Thoracic aorta (tissue), 2 donors: Measurements from ENCODE around the gene NAXD. TPM values are rescaled to one million over a fixed set of nuclear protein-coding genes. Genes with fewer than 3 reads are reported as not detected.
"Not testable (repeated sequence)": the region's sequence is repeated elsewhere in the genome, so short reads cannot be mapped to it uniquely, and the experiment has no call there.

Experiments used
- ATAC-seq: fragments of 150-250 bp; one replicate; pipeline ENCODE4 v1.8.0; 2017; ENCODE audit warnings: low read depth; ENCODE audit not compliant: insufficient number of reproducible peaks, low FRiP score
- DNase-seq: peaks from one replicate; pipeline ENCODE4 v3.0.0-alpha.2; 2020; ENCODE audit warnings: low spot score
- H3K27ac ChIP-seq, 2 donors: fragments of 200-600 bp; sonication (generic); 1 replicate in 1 of 2; 2 replicates in 1 of 2; pipeline ENCODE4 v1.5.1; 2016; ENCODE audit warnings: mild to moderate bottlenecking in 2 of 2, moderate library complexity in 2 of 2
- H3K27me3 ChIP-seq: fragments of 200-600 bp; sonication (generic); replicated peaks from 2 replicates; pipeline ENCODE4 v1.6.0; 2016; ENCODE audit warnings: mild to moderate bottlenecking; ENCODE audit not compliant: insufficient read depth
- H3K36me3 ChIP-seq: fragments of 200-600 bp; sonication (generic); one replicate; pipeline ENCODE4 v1.5.1; 2016
- H3K4me1 ChIP-seq, 2 donors: fragments of 200-600 bp; sonication (generic); 1 replicate in 1 of 2; 2 replicates in 1 of 2; pipeline versions ENCODE4 v1.5.1 to v1.6.0; 2016; ENCODE audit warnings: low read depth in 2 of 2, mild to moderate bottlenecking in 1 of 2; ENCODE audit not compliant: control insufficient read depth in 1 of 2
- H3K4me3 ChIP-seq: fragments of 200-600 bp; sonication (generic); 2 replicates; pipeline ENCODE4 v1.5.1; 2016; ENCODE audit warnings: mild to moderate bottlenecking
- H3K9me3 ChIP-seq: fragments of 200-600 bp; sonication (generic); 2 replicates; pipeline ENCODE4 v1.5.1; 2016
- total RNA-seq, 2 donors: library from RNA; depleted of rRNA; stranded (reverse); fragments of >200 nt; gene quantifications; one replicate each; pipeline versions ENCODE4 v1.1.0 to v1.2.3, GENCODE V29; 2016
- TF ChIP-seq, protein P1 (sequence below): fragments of 200-600 bp; sonication (generic); IDR thresholded peaks from one replicate; pipeline ENCODE4 v1.5.1; 2019; ENCODE audit warnings: antibody characterized with exemption

NAXD gene
- total RNA-seq, 2 donors from 2014 or later = 24.9 to 31.4 TPM

DNA sequence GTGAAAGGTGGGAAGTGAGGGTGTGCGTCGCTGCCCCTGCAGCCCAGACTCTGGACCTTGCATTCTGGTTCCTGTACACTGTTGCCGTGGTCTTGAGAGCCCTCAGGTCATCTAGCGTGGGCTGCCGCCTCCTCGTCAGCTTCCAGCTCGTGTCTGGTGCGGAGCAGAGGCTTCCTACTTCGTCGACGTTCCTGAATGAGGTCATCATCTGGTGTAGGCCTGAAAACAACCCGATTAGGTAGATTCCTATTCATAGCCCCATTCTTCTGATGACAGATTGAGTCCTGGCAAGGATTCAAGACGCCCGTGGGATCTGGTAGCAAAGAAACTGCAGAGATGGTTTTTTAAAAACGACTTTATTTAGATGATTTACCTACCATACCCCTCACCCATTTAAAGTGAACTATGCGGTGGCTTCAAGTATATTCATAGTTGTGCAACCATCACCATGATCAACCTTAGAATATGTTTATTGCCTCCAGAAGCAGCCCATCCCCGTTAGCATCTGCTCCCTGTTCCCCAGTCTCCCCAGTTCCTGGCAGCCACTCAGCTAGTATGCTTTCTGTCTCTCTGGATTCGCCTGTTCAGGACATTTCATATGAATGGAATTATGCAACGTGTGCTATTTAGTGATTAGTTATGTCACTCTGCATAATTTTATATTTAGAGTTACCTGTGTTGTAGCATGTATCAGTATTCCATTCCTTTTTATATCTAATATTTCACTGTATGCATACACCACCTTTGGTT, 13.8 kb downstream of the NAXD start:
- ATAC-seq (no peak), DNase-seq (no peak)
- H3K27me3 ChIP-seq = no peaks in the 10 kb centered on the region
- H3K4me3 ChIP-seq = no peak overlapping the region
- H3K9me3 ChIP-seq = no peaks in the 10 kb centered on the region
- H3K36me3 ChIP-seq = peaks cover 24% of the 10 kb centered on the region
- no peak overlapping the region for H3K27ac ChIP-seq
- TF ChIP-seq, protein P1, sequence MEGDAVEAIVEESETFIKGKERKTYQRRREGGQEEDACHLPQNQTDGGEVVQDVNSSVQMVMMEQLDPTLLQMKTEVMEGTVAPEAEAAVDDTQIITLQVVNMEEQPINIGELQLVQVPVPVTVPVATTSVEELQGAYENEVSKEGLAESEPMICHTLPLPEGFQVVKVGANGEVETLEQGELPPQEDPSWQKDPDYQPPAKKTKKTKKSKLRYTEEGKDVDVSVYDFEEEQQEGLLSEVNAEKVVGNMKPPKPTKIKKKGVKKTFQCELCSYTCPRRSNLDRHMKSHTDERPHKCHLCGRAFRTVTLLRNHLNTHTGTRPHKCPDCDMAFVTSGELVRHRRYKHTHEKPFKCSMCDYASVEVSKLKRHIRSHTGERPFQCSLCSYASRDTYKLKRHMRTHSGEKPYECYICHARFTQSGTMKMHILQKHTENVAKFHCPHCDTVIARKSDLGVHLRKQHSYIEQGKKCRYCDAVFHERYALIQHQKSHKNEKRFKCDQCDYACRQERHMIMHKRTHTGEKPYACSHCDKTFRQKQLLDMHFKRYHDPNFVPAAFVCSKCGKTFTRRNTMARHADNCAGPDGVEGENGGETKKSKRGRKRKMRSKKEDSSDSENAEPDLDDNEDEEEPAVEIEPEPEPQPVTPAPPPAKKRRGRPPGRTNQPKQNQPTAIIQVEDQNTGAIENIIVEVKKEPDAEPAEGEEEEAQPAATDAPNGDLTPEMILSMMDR = no peak
- no peaks in the 10 kb centered on the region for H3K4me1 ChIP-seq

DNA sequence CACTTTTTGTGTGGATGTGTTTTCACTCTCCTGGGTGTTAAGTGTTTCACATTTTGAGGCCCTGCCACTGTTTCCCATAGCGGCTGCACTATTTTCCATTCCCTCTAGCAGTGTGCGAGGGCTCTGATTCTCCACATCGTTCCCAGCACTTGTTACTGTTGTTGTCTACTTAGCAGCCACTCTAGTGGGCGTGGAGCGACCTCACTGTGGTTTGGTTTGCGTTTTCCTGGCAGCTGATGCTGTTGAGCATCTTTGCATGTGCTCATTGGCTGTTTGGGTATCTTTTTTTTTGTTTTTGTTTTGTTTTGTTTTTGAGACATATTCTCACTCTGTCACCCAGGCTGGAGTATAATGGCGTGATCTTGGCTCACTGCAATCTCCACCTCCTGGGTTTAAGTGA, 14.4 kb downstream of the NAXD start:
- H3K4me1 ChIP-seq = no peaks in the 10 kb centered on the region
- H3K9me3 ChIP-seq = no peaks in the 10 kb centered on the region
- ATAC-seq (no peak), DNase-seq (no peak)
- no peaks in the 10 kb centered on the region for H3K27me3 ChIP-seq
- H3K27ac ChIP-seq = no peak overlapping the region
- no peak overlapping the region for H3K4me3 ChIP-seq
- H3K36me3 ChIP-seq = peaks cover 29% of the 10 kb centered on the region
- TF ChIP-seq, protein P1 = no peak

GRCh38 chr13:110630566-110631119, 15.3 kb downstream of the NAXD start:
- DNase-seq = no peak
- no peak overlapping the region for H3K27ac ChIP-seq
- H3K4me1 ChIP-seq = no peaks in the 10 kb centered on the region
- no peak overlapping the region for H3K4me3 ChIP-seq
- peaks cover 31% of the 10 kb centered on the region for H3K36me3 ChIP-seq
- ATAC-seq = no peak
- no peaks in the 10 kb centered on the region for H3K9me3 ChIP-seq
- H3K27me3 ChIP-seq = no peaks in the 10 kb centered on the region
- TF ChIP-seq, protein P1 = no peak

- H3K4me1 ChIP-seq, H3K27me3 ChIP-seq, DNase-seq, H3K4me3 ChIP-seq, H3K27ac ChIP-seq, ATAC-seq, H3K9me3 ChIP-seq: not testable (repeated sequence)
- peaks cover 45% of the 10 kb centered on the region for H3K36me3 ChIP-seq
These were observed 16.9 kb downstream of the NAXD start for GRCh38 chr13:110632255-110632654.

GRCh38 chr13:110633776-110634175, 18.4 kb downstream of the NAXD start:
- H3K4me1 ChIP-seq = no peaks in the 10 kb centered on the region
- no peak overlapping the region for H3K4me3 ChIP-seq
- H3K36me3 ChIP-seq = peaks cover 44% of the 10 kb centered on the region
- no peaks in the 10 kb centered on the region for H3K27me3 ChIP-seq
- H3K27ac ChIP-seq = no peak overlapping the region
- ATAC-seq (no peak), DNase-seq (no peak)
- H3K9me3 ChIP-seq = no peaks in the 10 kb centered on the region
- TF ChIP-seq, protein P1 = no peak
